T-cell (primary cell): ENCODE measurements around the gene MED17. TPM values are rescaled to one million over a fixed set of nuclear protein-coding genes. Genes with fewer than 3 reads are reported as not detected.

Source experiments
- ATAC-seq, 4 experiments: fragments of 200-7000 bp in 3 of 4; fragments of 150-1000 bp in 1 of 4; cut with Tn5 transposase; replicated peaks in 1 of 4; 1 replicate in 3 of 4; 2 replicates in 1 of 4; pipeline ENCODE4 v1.10.0; 2021; ENCODE audit warnings: moderate library complexity in 3 of 4, mild to moderate bottlenecking in 2 of 4, moderate number of reproducible peaks in 1 of 4
- CTCF ChIA-PET, 2 donors: fragments of 300-600 bp; sonication (Branson Sonifier 250); formaldehyde crosslinking; loops; one replicate each; lab custom pipeline; 2022; ENCODE audit warnings: antibody characterized with exemption in 2 of 2; lab: Charles Lee
- POLR2A ChIA-PET, 2 donors: fragments of 300-600 bp; sonication (Branson Sonifier 250); formaldehyde crosslinking; loops; one replicate each; lab custom pipeline; 2022; ENCODE audit warnings: antibody characterized with exemption in 2 of 2; lab: Charles Lee
- DNase-seq, 35 experiments: peaks; one replicate each; pipeline versions ENCODE4 v3.0.0 to v3.0.0-alpha.2; 2013 to 2023
- H3K27ac ChIP-seq: one replicate; pipeline ENCODE4 v1.5.1; 2013; ENCODE audit warnings: low read length
- H3K27me3 ChIP-seq, 2 experiments: replicated peaks in 1 of 2; 1 replicate in 1 of 2; 2 replicates in 1 of 2; pipeline versions ENCODE4 v1.6.1 to v1.7.0; 2013; ENCODE audit warnings: low read length in 1 of 2, mixed read lengths in 1 of 2; ENCODE audit not compliant: control insufficient read depth in 2 of 2, insufficient read depth in 2 of 2; ENCODE audit errors: extremely low read depth in 1 of 2
- H3K36me3 ChIP-seq, 2 donors: 1 replicate in 1 of 2; 2 replicates in 1 of 2; pipeline versions ENCODE4 v1.6.1 to v1.7.0; 2013; ENCODE audit warnings: low read length in 1 of 2; ENCODE audit not compliant: control insufficient read depth in 2 of 2, insufficient read depth in 1 of 2; ENCODE audit errors: extremely low read depth in 1 of 2
- H3K4me1 ChIP-seq, 2 experiments: 1 replicate in 1 of 2; 2 replicates in 1 of 2; pipeline versions ENCODE4 v1.6.1 to v1.7.0; 2013; ENCODE audit warnings: low read length in 2 of 2, mixed read lengths in 1 of 2; ENCODE audit not compliant: insufficient read depth in 2 of 2, control insufficient read depth in 1 of 2; ENCODE audit errors: extremely low read depth in 1 of 2
- H3K4me3 ChIP-seq, 2 donors: 1 replicate in 1 of 2; 2 replicates in 1 of 2; pipeline versions ENCODE4 v1.5.1 to v1.7.0; 2013; ENCODE audit warnings: mild to moderate bottlenecking in 2 of 2, low read length in 1 of 2, moderate library complexity in 1 of 2; ENCODE audit not compliant: control insufficient read depth in 1 of 2; ENCODE audit errors: extremely low read depth in 1 of 2
- H3K9me3 ChIP-seq: 2 replicates; pipeline ENCODE4 v1.7.0; 2013
- H3K27ac Mint-ChIP-seq, 2 donors: one replicate each; pipeline ENCODE4 v1.8.0; 2020 to 2021; ENCODE audit warnings: mild to moderate bottlenecking in 2 of 2, mixed read lengths in 2 of 2
- H3K27me3 Mint-ChIP-seq, 2 donors: one replicate each; pipeline ENCODE4 v1.8.0; 2021 to 2022; ENCODE audit warnings: mixed read lengths in 2 of 2
- H3K36me3 Mint-ChIP-seq: one replicate; pipeline ENCODE4 v1.8.0; 2021; ENCODE audit warnings: mixed read lengths
- H3K4me1 Mint-ChIP-seq, 3 donors: one replicate each; pipeline ENCODE4 v1.8.0; 2020 to 2022; ENCODE audit warnings: mixed read lengths in 3 of 3, mild to moderate bottlenecking in 1 of 3
- H3K4me3 Mint-ChIP-seq, 3 donors: one replicate each; pipeline ENCODE4 v1.8.0; 2020 to 2022; ENCODE audit warnings: mild to moderate bottlenecking in 3 of 3, mixed read lengths in 3 of 3, moderate library complexity in 3 of 3
- H3K9me3 Mint-ChIP-seq, 3 donors: one replicate each; pipeline ENCODE4 v1.8.0; 2020 to 2022; ENCODE audit warnings: mixed read lengths in 3 of 3
- WGBS: methylation state at CpG from one replicate; pipeline ENCODE4 v1.1.5; 2013; ENCODE audit warnings: missing lambda C conversion rate; ENCODE audit not compliant: insufficient coverage; 5-methylcytosine and 5-hydroxymethylcytosine counted together
- total RNA-seq, 35 experiments: library from RNA in 6 of 35; stranded (reverse) in 6 of 35; fragments of 120-200 nt in 1 of 35; gene quantifications; one replicate each; pipeline versions ENCODE4 v1.2.1 to v1.2.4 and lab custom pipeline; 2013 to 2026

MED17 gene
- total RNA-seq, 5 donors from 2014 or later (not counting 1 experiment from before 2014, with no cell fraction given) = 64.1 to 71.7 (median 67.1) TPM

- ATAC-seq (no peak), DNase-seq (no peak)
- H3K27me3 ChIP-seq = no peaks in the 10 kb centered on the region
- H3K36me3 Mint-ChIP-seq = peaks cover 38% of the 10 kb centered on the region
- no peak overlapping the region for H3K27ac Mint-ChIP-seq
- WGBS = 90% methylated on average over 2 of the region's 6 CpGs
- H3K36me3 ChIP-seq = peaks cover 4 to 39% of the 10 kb centered on the region in 2 donors
- no peaks in the 10 kb centered on the region for H3K4me1 Mint-ChIP-seq
- H3K27ac ChIP-seq = no peak overlapping the region
- ChIA-PET CTCF (no interaction called here), POLR2A (no interaction called here)
- H3K4me3 Mint-ChIP-seq = no peak overlapping the region
- no peaks in the 10 kb centered on the region for H3K9me3 ChIP-seq
- H3K27me3 Mint-ChIP-seq = no peaks in the 10 kb centered on the region
- H3K9me3 Mint-ChIP-seq = no peaks in the 10 kb centered on the region
- no peaks in the 10 kb centered on the region for H3K4me1 ChIP-seq
- no peak overlapping the region for H3K4me3 ChIP-seq
Measured at GRCh38 chr11:93814966-93815633, 31.0 kb downstream of the MED17 start.

- POLR2A ChIA-PET = no interaction called here
- Mint-ChIP-seq H3K27ac (no peak overlapping the region), H3K4me1 (no peaks in the 10 kb centered on the region), H3K4me3 (no peak overlapping the region), H3K9me3 (no peaks in the 10 kb centered on the region), H3K36me3 (peaks cover 26% of the 10 kb centered on the region), H3K27me3 (no peaks in the 10 kb centered on the region)
- Histone ChIP-seq H3K27me3 (no peaks in the 10 kb centered on the region), H3K9me3 (no peaks in the 10 kb centered on the region), H3K4me1 (no peaks in the 10 kb centered on the region), H3K36me3 (peaks cover 0 to 18% of the 10 kb centered on the region in 2 donors), H3K4me3 (no peak overlapping the region), H3K27ac (no peak overlapping the region)
- 93% methylated on average over 3 of the region's 4 CpGs for WGBS
- DNase-seq (no peak), ATAC-seq (no peak)
- CTCF ChIA-PET = interaction anchor here in 1 of 2 donors (0.6 to 0.8 kb wide), 2 partner anchors 11 to 1258 kb away, joined by 3 to 5 read pairs; no protein-coding TSS in a partner anchor
Measured at GRCh38 chr11:93817426-93818348, 33.6 kb downstream of the MED17 start.

GRCh38 chr11:93819966-93820695, 36.0 kb downstream of the MED17 start:
- ATAC-seq = no peak
- H3K27me3 Mint-ChIP-seq = peaks cover 0 to 3% of the 10 kb centered on the region in 2 donors
- ChIA-PET CTCF (interaction anchor here in 1 of 2 donors (1.6 kb wide), 1 partner anchor 25 kb away, joined by 4 read pairs; no protein-coding TSS in a partner anchor), POLR2A (no interaction called here)
- H3K9me3 ChIP-seq = no peaks in the 10 kb centered on the region
- DNase-seq = no peak
- H3K27me3 ChIP-seq = no peaks in the 10 kb centered on the region
- no peaks in the 10 kb centered on the region for H3K9me3 Mint-ChIP-seq
- no peak overlapping the region for H3K27ac ChIP-seq
- H3K27ac Mint-ChIP-seq = no peak overlapping the region
- H3K36me3 Mint-ChIP-seq = peaks cover 10% of the 10 kb centered on the region
- WGBS = 92% methylated on average over 6 of the region's 8 CpGs
- H3K4me1 Mint-ChIP-seq = no peaks in the 10 kb centered on the region
- no peaks in the 10 kb centered on the region for H3K4me1 ChIP-seq
- no peaks in the 10 kb centered on the region for H3K36me3 ChIP-seq
- H3K4me3 Mint-ChIP-seq = no peak overlapping the region
- no peak overlapping the region for H3K4me3 ChIP-seq

- H3K36me3 Mint-ChIP-seq = peaks cover 6% of the 10 kb centered on the region
- ChIA-PET CTCF (no interaction called here), POLR2A (no interaction called here)
- H3K4me3 Mint-ChIP-seq = no peak overlapping the region
- no peaks in the 10 kb centered on the region for H3K4me1 ChIP-seq
- H3K36me3 ChIP-seq = no peaks in the 10 kb centered on the region
- H3K27me3 ChIP-seq = no peaks in the 10 kb centered on the region
- ATAC-seq (no peak), DNase-seq (no peak)
- H3K27me3 Mint-ChIP-seq = peaks cover 0 to 3% of the 10 kb centered on the region in 2 donors
- H3K4me3 ChIP-seq = no peak overlapping the region
- H3K4me1 Mint-ChIP-seq = no peaks in the 10 kb centered on the region
- H3K9me3 ChIP-seq = no peaks in the 10 kb centered on the region
- no peaks in the 10 kb centered on the region for H3K9me3 Mint-ChIP-seq
- H3K27ac ChIP-seq = no peak overlapping the region
- WGBS = 94% methylated on average over 11 of the region's 14 CpGs
- H3K27ac Mint-ChIP-seq = no peak overlapping the region
Measured at GRCh38 chr11:93820847-93821246, 36.8 kb downstream of the MED17 start.

DNA sequence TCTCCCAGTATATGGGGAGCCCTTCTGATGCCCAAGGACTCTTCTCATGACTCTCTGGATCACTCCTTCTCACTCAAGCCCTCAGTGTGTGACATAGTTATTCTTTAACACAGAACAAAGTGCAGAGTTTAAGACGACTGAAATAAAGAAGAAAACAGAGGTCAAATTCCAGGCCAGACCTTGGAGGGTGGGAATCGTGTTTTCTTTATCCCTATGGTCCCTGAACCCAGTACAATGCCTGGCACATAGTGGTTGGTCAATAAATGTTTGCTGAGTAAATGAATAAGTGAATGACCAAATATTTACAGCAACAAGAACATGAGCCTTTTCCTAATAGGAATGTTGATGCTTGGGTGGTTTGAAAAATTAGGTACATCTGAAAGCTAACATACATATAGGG, 37.5 kb downstream of the MED17 start:
- H3K4me1 ChIP-seq = no peaks in the 10 kb centered on the region
- ATAC-seq = no peak

DNA sequence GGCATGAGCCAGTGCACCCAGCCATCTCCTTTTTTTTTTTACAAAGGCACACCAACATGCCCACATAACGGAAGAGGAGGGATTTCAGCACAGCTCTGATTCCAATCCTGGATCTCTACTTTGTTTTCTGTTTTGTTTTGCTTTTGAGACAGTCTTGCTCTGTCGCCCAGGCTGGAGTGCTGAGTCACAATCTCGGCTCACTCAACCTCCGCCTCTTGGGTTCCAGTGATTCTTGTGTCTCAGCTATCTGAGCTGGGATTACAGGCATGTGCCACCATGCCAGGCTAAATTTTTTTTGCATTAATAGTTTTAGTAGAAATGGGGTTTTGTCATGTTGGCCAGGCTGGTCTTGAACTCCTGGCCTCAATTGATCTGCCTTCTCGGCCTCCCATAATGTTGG, 38.3 kb downstream of the MED17 start:
- peaks cover 0 to 3% of the 10 kb centered on the region in 2 donors for H3K27me3 Mint-ChIP-seq
- ATAC-seq (no peak), DNase-seq (no peak)
- no peak overlapping the region for H3K27ac Mint-ChIP-seq
- no peaks in the 10 kb centered on the region for H3K4me1 Mint-ChIP-seq
- no peaks in the 10 kb centered on the region for H3K9me3 Mint-ChIP-seq
- ChIA-PET CTCF (no interaction called here), POLR2A (no interaction called here)
- no peak overlapping the region for H3K4me3 Mint-ChIP-seq
- WGBS = 87% methylated on average over 4 of the region's 5 CpGs
- no peaks in the 10 kb centered on the region for H3K4me1 ChIP-seq
- H3K27me3 ChIP-seq = no peaks in the 10 kb centered on the region
- H3K36me3 ChIP-seq = no peaks in the 10 kb centered on the region
- H3K4me3 ChIP-seq = no peak overlapping the region
- H3K27ac ChIP-seq = no peak overlapping the region
- H3K9me3 ChIP-seq = no peaks in the 10 kb centered on the region
- H3K36me3 Mint-ChIP-seq = peaks cover 3% of the 10 kb centered on the region

More for the DNA sequence above, 37.5 kb downstream of the MED17 start:
- H3K36me3 Mint-ChIP-seq = peaks cover 3% of the 10 kb centered on the region
- H3K27ac ChIP-seq = no peak overlapping the region
- H3K36me3 ChIP-seq = no peaks in the 10 kb centered on the region
- H3K4me3 Mint-ChIP-seq = no peak overlapping the region
- POLR2A ChIA-PET = no interaction called here
- no CpG with 5 or more reads among the region's 2 CpGs for WGBS
- peaks cover 0 to 3% of the 10 kb centered on the region in 2 donors for H3K27me3 Mint-ChIP-seq
- H3K4me3 ChIP-seq = no peak overlapping the region
- H3K27me3 ChIP-seq = no peaks in the 10 kb centered on the region
- H3K4me1 Mint-ChIP-seq = no peaks in the 10 kb centered on the region
- H3K9me3 Mint-ChIP-seq = no peaks in the 10 kb centered on the region
- no peak overlapping the region for H3K27ac Mint-ChIP-seq
- no peak for DNase-seq
- H3K9me3 ChIP-seq = no peaks in the 10 kb centered on the region
- CTCF ChIA-PET = no interaction called here
